NB4 (cell line): ENCODE measurements around the gene GPR176.

Source experiments
- CTCF ChIP-seq: IDR thresholded peaks from one replicate; pipeline ENCODE4 v1.5.1; 2012; ENCODE audit warnings: low read depth, low read length
- MAX ChIP-seq: IDR thresholded peaks from 2 replicates; pipeline ENCODE4 v1.6.1; 2011; ENCODE audit warnings: low read depth, low read length
- MYC ChIP-seq: IDR thresholded peaks from 2 replicates; pipeline ENCODE4 v1.6.1; 2011; ENCODE audit warnings: low read depth, low read length
- POLR2A ChIP-seq: IDR thresholded peaks from 2 replicates; pipeline ENCODE4 v1.6.1; 2011; ENCODE audit warnings: mild to moderate bottlenecking; ENCODE audit not compliant: insufficient read length; ENCODE audit errors: extremely low read depth

GRCh38 chr15:39796601-39797000 lies 123.5 kb downstream of the GPR176 start:
- TF ChIP-seq CTCF (no peak), POLR2A (no peak), MYC (no peak), MAX (no peak)
